Endodermal cell (in vitro differentiated cells): ENCODE results near the gene IL24. TPM values are rescaled to one million over a fixed set of nuclear protein-coding genes. Genes with fewer than 3 reads are reported as not detected.

Source experiments
- DNase-seq: peaks from one replicate; pipeline ENCODE4 v3.0.0-alpha.2; 2017
- H3K27ac ChIP-seq: 2 replicates; pipeline ENCODE4 v1.5.1; 2013; ENCODE audit warnings: mild to moderate bottlenecking, low read depth, low read length, moderate library complexity
- H3K27me3 ChIP-seq: 2 replicates; pipeline ENCODE4 v1.6.1; 2013; ENCODE audit warnings: mild to moderate bottlenecking, low read length, moderate library complexity; ENCODE audit not compliant: insufficient read depth, control insufficient read depth, poor library complexity, severe bottlenecking
- H3K36me3 ChIP-seq: 2 replicates; pipeline ENCODE4 v1.7.0; 2013; ENCODE audit warnings: mild to moderate bottlenecking, low read length, moderate library complexity; ENCODE audit not compliant: control insufficient read depth, insufficient read depth
- H3K4me1 ChIP-seq: one replicate; pipeline ENCODE4 v1.7.0; 2013; ENCODE audit warnings: low read length; ENCODE audit not compliant: control insufficient read depth, insufficient read depth
- H3K4me3 ChIP-seq: 2 replicates; pipeline ENCODE4 v1.5.1; 2013; ENCODE audit warnings: mild to moderate bottlenecking, low read length, moderate library complexity
- H3K9ac ChIP-seq: 2 replicates; pipeline ENCODE4 v1.6.1; 2013; ENCODE audit warnings: mild to moderate bottlenecking, low read length, moderate library complexity; ENCODE audit not compliant: poor library complexity, severe bottlenecking; ENCODE audit errors: extremely low read depth
- H3K9me3 ChIP-seq: 2 replicates; pipeline ENCODE4 v1.6.1; 2013; ENCODE audit warnings: mild to moderate bottlenecking, low read length, moderate library complexity; ENCODE audit not compliant: control insufficient read depth
- H3K27ac Mint-ChIP-seq: 2 replicates; pipeline ENCODE4 v1.8.0; 2020; ENCODE audit warnings: mixed read lengths
- H3K27me3 Mint-ChIP-seq: 2 replicates; pipeline ENCODE4 v1.8.0; 2021; ENCODE audit warnings: mild to moderate bottlenecking, mixed read lengths; ENCODE audit not compliant: insufficient read depth
- H3K36me3 Mint-ChIP-seq: 2 replicates; pipeline ENCODE4 v1.8.0; 2020; ENCODE audit warnings: low read depth, mixed read lengths
- H3K4me1 Mint-ChIP-seq: 2 replicates; pipeline ENCODE4 v1.8.0; 2020; ENCODE audit warnings: mixed read lengths
- H3K4me3 Mint-ChIP-seq: 2 replicates; pipeline ENCODE4 v1.8.0; 2020; ENCODE audit warnings: mild to moderate bottlenecking, moderate library complexity, mixed read lengths
- H3K9me3 Mint-ChIP-seq: 2 replicates; pipeline ENCODE4 v1.8.0; 2020; ENCODE audit warnings: mild to moderate bottlenecking, mixed read lengths
- CTCF ChIP-seq: fragments of 200-600 bp; sonication (generic); conservative IDR thresholded peaks from 2 replicates; pipeline ENCODE4 v1.5.0; 2021; ENCODE audit warnings: antibody characterized with exemption, mild to moderate bottlenecking
- WGBS, 2 experiments: methylation state at CpG; one replicate each; pipeline versions ENCODE4 v1.1.5 to v1.1.7; 2013; ENCODE audit warnings: missing lambda C conversion rate in 2 of 2, mixed read lengths in 1 of 2; ENCODE audit not compliant: insufficient coverage in 1 of 2, insufficient read length in 1 of 2; 5-methylcytosine and 5-hydroxymethylcytosine counted together
- total RNA-seq, 2 donors: library from RNA; stranded (reverse); fragmentation: NEBNext Ultra II Directional in 1 of 2; extraction: Animal tissue kit (Norgen Biotek cat#: 25700) in 1 of 2; gene quantifications; 2 replicates in 1 of 2; 3 replicates in 1 of 2; pipeline ENCODE4 v1.2.1, GENCODE V29; 2021

The IL24 gene
- total RNA-seq, 2 donors from 2014 or later = not detected

GRCh38 chr1:206929524-206929923, 32.3 kb downstream of the IL24 start:
- H3K4me1 ChIP-seq = no peaks in the 10 kb centered on the region
- 92% methylated on average over 6 of the region's 6 CpGs; no CpG with 5 or more reads in 1 of the 2 experiments for WGBS, 2 experiments
- H3K4me3 ChIP-seq = no peak overlapping the region
- H3K9me3 Mint-ChIP-seq = no peaks in the 10 kb centered on the region
- no peak overlapping the region for H3K27ac Mint-ChIP-seq
- no peaks in the 10 kb centered on the region for H3K27me3 ChIP-seq
- no peaks in the 10 kb centered on the region for H3K36me3 Mint-ChIP-seq
- H3K9me3 ChIP-seq = no peaks in the 10 kb centered on the region
- no peak for DNase-seq
- peak; percentile 29 for TF ChIP-seq CTCF
- H3K36me3 ChIP-seq = no peaks in the 10 kb centered on the region
- H3K27ac ChIP-seq = no peak overlapping the region
- no peaks in the 10 kb centered on the region for H3K4me1 Mint-ChIP-seq
- H3K9ac ChIP-seq = no peak overlapping the region
- peaks cover 1% of the 10 kb centered on the region for H3K27me3 Mint-ChIP-seq
- no peak overlapping the region for H3K4me3 Mint-ChIP-seq

GRCh38 chr1:206930210-206930798, 33.1 kb downstream of the IL24 start:
- Mint-ChIP-seq H3K4me1 (no peaks in the 10 kb centered on the region), H3K27me3 (peaks cover 1% of the 10 kb centered on the region), H3K36me3 (no peaks in the 10 kb centered on the region), H3K9me3 (no peaks in the 10 kb centered on the region), H3K27ac (no peak overlapping the region), H3K4me3 (no peak overlapping the region)
- Histone ChIP-seq H3K36me3 (no peaks in the 10 kb centered on the region), H3K9me3 (no peaks in the 10 kb centered on the region), H3K4me1 (no peaks in the 10 kb centered on the region), H3K27me3 (no peaks in the 10 kb centered on the region), H3K9ac (no peak overlapping the region), H3K27ac (no peak overlapping the region), H3K4me3 (no peak overlapping the region)
- TF ChIP-seq CTCF = no peak
- 95% methylated on average over 6 to 17 of the region's 17 CpGs for WGBS, 2 experiments
- no peak for DNase-seq

- H3K9me3 ChIP-seq = no peaks in the 10 kb centered on the region
- peak; percentile 66 for TF ChIP-seq CTCF
- Mint-ChIP-seq H3K27me3 (peaks cover 1% of the 10 kb centered on the region), H3K27ac (no peak overlapping the region), H3K36me3 (no peaks in the 10 kb centered on the region), H3K9me3 (no peaks in the 10 kb centered on the region), H3K4me1 (no peaks in the 10 kb centered on the region), H3K4me3 (no peak overlapping the region)
- H3K9ac ChIP-seq = no peak overlapping the region
- H3K27me3 ChIP-seq = no peaks in the 10 kb centered on the region
- no peaks in the 10 kb centered on the region for H3K4me1 ChIP-seq
- no peaks in the 10 kb centered on the region for H3K36me3 ChIP-seq
- WGBS, 2 experiments = 82 to 85% methylated on average over 6 of the region's 6 CpGs
- no peak overlapping the region for H3K4me3 ChIP-seq
- no peak overlapping the region for H3K27ac ChIP-seq
- DNase-seq = peak; percentile 77
Measured at GRCh38 chr1:206931709-206932108, 34.5 kb downstream of the IL24 start.
